HepG2 (cell line): ENCODE results near the gene HNRNPF. TPM values are rescaled to one million over a fixed set of nuclear protein-coding genes. Genes with fewer than 3 reads are reported as not detected.

Experiments used
- AHDC1 ChIP-seq: sonication (generic); formaldehyde crosslinking; IDR thresholded peaks from 2 replicates; pipeline ENCODE4 v1.5.1; 2020; ENCODE audit warnings: mild to moderate bottlenecking, missing genetic modification reagents, borderline replicate concordance
- DRAP1 ChIP-seq: IDR thresholded peaks from 2 replicates; pipeline ENCODE4 v1.6.1; 2016; ENCODE audit warnings: missing genetic modification reagents, missing compliant biosample characterization
- ERF ChIP-seq: IDR thresholded peaks from 2 replicates; pipeline ENCODE4 v1.6.1; 2018; ENCODE audit warnings: missing biosample characterization, missing genetic modification reagents
- HOXA3 ChIP-seq: sonication (generic); formaldehyde crosslinking; IDR thresholded peaks from 2 replicates; pipeline ENCODE4 v1.5.0; 2020; ENCODE audit warnings: missing genetic modification reagents
- JUND ChIP-seq: sonication (generic); formaldehyde crosslinking; IDR thresholded peaks from 2 replicates; pipeline ENCODE4 v1.8.0; 2022; ENCODE audit warnings: mild to moderate bottlenecking, missing genetic modification reagents
- NFE2L2 ChIP-seq: fragments of 150-350 bp; IDR thresholded peaks from 2 replicates; pipeline ENCODE4 v1.6.1; 2014; ENCODE audit warnings: low read length
- PTBP1 ChIP-seq: fragments of 200-400 bp; formaldehyde crosslinking; IDR thresholded peaks from 2 replicates; pipeline ENCODE4 v1.6.1; 2018; ENCODE audit warnings: low read length, low read depth; ENCODE audit not compliant: poor library complexity, severe bottlenecking
- RARG ChIP-seq: sonication (generic); formaldehyde crosslinking; IDR thresholded peaks from 2 replicates; pipeline ENCODE4 v1.4.0; 2020; ENCODE audit warnings: low read depth, mild to moderate bottlenecking, missing genetic modification reagents
- RELA ChIP-seq: sonication (generic); formaldehyde crosslinking; IDR thresholded peaks from 2 replicates; pipeline ENCODE4 v1.4.0; 2020; ENCODE audit warnings: missing genetic modification reagents
- TEF ChIP-seq: sonication (generic); formaldehyde crosslinking; IDR thresholded peaks from 2 replicates; pipeline ENCODE4 v1.5.0; 2020; ENCODE audit warnings: missing genetic modification reagents
- ZBTB1 ChIP-seq: sonication (generic); formaldehyde crosslinking; IDR thresholded peaks from 2 replicates; pipeline ENCODE4 v1.4.0; 2020; ENCODE audit warnings: missing genetic modification reagents, borderline replicate concordance
- ZBTB33 ChIP-seq: sonication (generic); formaldehyde crosslinking; IDR thresholded peaks from 2 replicates; pipeline ENCODE4 v1.4.0; 2020; ENCODE audit warnings: missing genetic modification reagents
- ZFP1 ChIP-seq: IDR thresholded peaks from 2 replicates; pipeline ENCODE4 v1.6.1; 2016
- ZNF430 ChIP-seq: sonication (generic); formaldehyde crosslinking; IDR thresholded peaks from 2 replicates; pipeline ENCODE4 v1.9.0; 2021; ENCODE audit warnings: mild to moderate bottlenecking, missing genetic modification reagents
- ZNF431 ChIP-seq: sonication (generic); formaldehyde crosslinking; IDR thresholded peaks from 2 replicates; pipeline ENCODE4 v1.9.0; 2022; ENCODE audit warnings: missing genetic modification reagents, low read depth, mild to moderate bottlenecking, borderline replicate concordance
- ZNF513 ChIP-seq: sonication (generic); formaldehyde crosslinking; conservative IDR thresholded peaks from 2 replicates; pipeline ENCODE4 v1.5.0; 2020; ENCODE audit warnings: missing genetic modification reagents
- ZNF761 ChIP-seq: sonication (generic); formaldehyde crosslinking; conservative IDR thresholded peaks from 2 replicates; pipeline ENCODE4 v1.4.0; 2020; ENCODE audit warnings: mild to moderate bottlenecking, missing genetic modification reagents
- ZNF775 ChIP-seq: sonication (generic); formaldehyde crosslinking; IDR thresholded peaks from 2 replicates; pipeline ENCODE4 v1.4.0; 2020; ENCODE audit warnings: missing genetic modification reagents, mild to moderate bottlenecking, moderate library complexity, borderline replicate concordance
- ZNF883 ChIP-seq: sonication (generic); formaldehyde crosslinking; IDR thresholded peaks from 2 replicates; pipeline ENCODE4 v1.5.1; 2020; ENCODE audit warnings: mild to moderate bottlenecking, missing genetic modification reagents; ENCODE audit errors: not compliant biosample characterization
- polyA plus RNA-seq, 8 experiments: library from polyadenylated mRNA; depleted of rRNA in 3 of 8; stranded (reverse) in 7 of 8; unstranded in 1 of 8; fragments of >200 nt; fragmentation: Illumina TruSeq in 4 of 8; extraction: Trizol in 4 of 8; gene quantifications; 2 replicates each; pipeline versions ENCODE4 v1.2.1 to v1.2.3, GENCODE V29; 2011 to 2016; ENCODE audit warnings: low read depth in 4 of 8, missing spikeins in 1 of 8, mixed read lengths in 1 of 8; ENCODE audit not compliant: insufficient read depth in 1 of 8
- total RNA-seq, 5 experiments: library from RNA; depleted of rRNA; stranded (reverse); fragments of >200 nt; fragmentation: Illumina TruSeq; extraction: Trizol; gene quantifications; 2 replicates each; pipeline ENCODE4 v1.2.3, GENCODE V29; 2016; ENCODE audit warnings: low read depth in 1 of 5

Gene HNRNPF
- total and polyA plus RNA-seq, 2 of the 13 experiments (the other 11 are each of a cell fraction or from before 2014, with no cell fraction given), result 166 to 308 TPM

GRCh38 chr10:43396061-43396927, 12.7 kb downstream of the HNRNPF start (continued):
- TF ChIP-seq ZBTB1 (CRISPR knock-in tag) (peak; percentile 44; the same call in 1 of the 2 replicates), ZNF431 (CRISPR knock-in tag) (no peak), ZBTB33 (CRISPR knock-in tag) (no peak), ZNF430 (CRISPR knock-in tag) (peak; percentile 91), RARG (CRISPR knock-in tag) (peak; percentile 59; the same call in 1 of the 2 replicates), ZNF761 (CRISPR knock-in tag) (no peak), AHDC1 (no peak), ERF (CRISPR knock-in tag) (no peak), JUND (CRISPR knock-in tag) (0 out of 2 replicates have a peak, but pooled peaks have one; percentile 13), DRAP1 (no peak; the same call in 1 of the 2 replicates), NFE2L2 (no peak), RELA (CRISPR knock-in tag) (no peak), HOXA3 (CRISPR knock-in tag) (no peak), TEF (no peak), ZFP1 (CRISPR knock-in tag) (no peak), ZNF775 (no peak), PTBP1 (no peak), ZNF513 (CRISPR knock-in tag) (no peak), ZNF883 (peak; percentile 17)
